Measurements from ENCODE around the gene SHISA8.

SHISA8 gene

GRCh38 chr22:41892721-41893120, 22.2 kb downstream of the SHISA8 start:
- Histone ChIP-seq H3K4me1 (no peaks in the 10 kb centered on the region), H3K9ac (no peak overlapping the region), H3K27me3 (ENCODE audit: control insufficient read depth, insufficient read depth, low read length) (no peaks in the 10 kb centered on the region), H3K4me2 (ENCODE audit: low read length) (no peak overlapping the region), H3K36me3 (ENCODE audit: control insufficient read depth, insufficient read depth, low read length) (no peaks in the 10 kb centered on the region), H2AFZ (no peak overlapping the region), H3K79me2 (no peaks in the 10 kb centered on the region), H3K9me3 (ENCODE audit: control insufficient read depth, low read length) (no peaks in the 10 kb centered on the region), H3K27ac (no peak overlapping the region), H3K4me3 (ENCODE audit: low read depth, low read length) (no peak overlapping the region)
- no peak for TF ChIP-seq CTCF (IDR thresholded peaks at IDR 0.05)

- Histone ChIP-seq H3K9ac (no peak overlapping the region), H3K4me1 (no peaks in the 10 kb centered on the region), H3K27ac (no peak overlapping the region), H3K4me3 (ENCODE audit: low read depth, low read length) (no peak overlapping the region), H3K27me3 (ENCODE audit: control insufficient read depth, insufficient read depth, low read length) (no peaks in the 10 kb centered on the region), H3K9me3 (ENCODE audit: control insufficient read depth, low read length) (no peaks in the 10 kb centered on the region), H2AFZ (no peak overlapping the region), H3K4me2 (ENCODE audit: low read length) (no peak overlapping the region), H3K36me3 (ENCODE audit: control insufficient read depth, insufficient read depth, low read length) (no peaks in the 10 kb centered on the region), H3K79me2 (no peaks in the 10 kb centered on the region)
- no peak for TF ChIP-seq CTCF (IDR thresholded peaks at IDR 0.05)
These were observed 23.5 kb downstream of the SHISA8 start for GRCh38 chr22:41891407-41891806.

GRCh38 chr22:41888627-41889200, 26.2 kb downstream of the SHISA8 start:
- no peak overlapping the region for H3K4me2 ChIP-seq (ENCODE audit: low read length)
- H2AFZ ChIP-seq: no peak overlapping the region
- H3K9ac ChIP-seq: no peak overlapping the region
- H3K4me1 ChIP-seq: no peaks in the 10 kb centered on the region
- no peaks in the 10 kb centered on the region for H3K9me3 ChIP-seq (ENCODE audit: control insufficient read depth, low read length)
- no peaks in the 10 kb centered on the region for H3K36me3 ChIP-seq (ENCODE audit: control insufficient read depth, insufficient read depth, low read length)
- H3K27me3 ChIP-seq (ENCODE audit: control insufficient read depth, insufficient read depth, low read length): no peaks in the 10 kb centered on the region
- TF ChIP-seq CTCF (IDR thresholded peaks at IDR 0.05): no peak
- H3K27ac ChIP-seq: no peak overlapping the region
- H3K79me2 ChIP-seq: no peaks in the 10 kb centered on the region
- H3K4me3 ChIP-seq (ENCODE audit: low read depth, low read length): no peak overlapping the region

GRCh38 chr22:41885516-41885915, 29.4 kb downstream of the SHISA8 start:
- TF ChIP-seq CTCF (IDR thresholded peaks at IDR 0.05): no peak
- Histone ChIP-seq H3K9ac (no peak overlapping the region), H3K4me1 (no peaks in the 10 kb centered on the region), H3K27ac (no peak overlapping the region), H3K36me3 (ENCODE audit: control insufficient read depth, insufficient read depth, low read length) (no peaks in the 10 kb centered on the region), H3K4me3 (ENCODE audit: low read depth, low read length) (no peak overlapping the region), H2AFZ (no peak overlapping the region), H3K4me2 (ENCODE audit: low read length) (no peak overlapping the region), H3K9me3 (ENCODE audit: control insufficient read depth, low read length) (no peaks in the 10 kb centered on the region), H3K27me3 (ENCODE audit: control insufficient read depth, insufficient read depth, low read length) (no peaks in the 10 kb centered on the region), H3K79me2 (no peaks in the 10 kb centered on the region)

- H3K4me1 ChIP-seq: no peaks in the 10 kb centered on the region
- no peak overlapping the region for H3K4me3 ChIP-seq (ENCODE audit: low read depth, low read length)
- H3K36me3 ChIP-seq (ENCODE audit: control insufficient read depth, insufficient read depth, low read length): no peaks in the 10 kb centered on the region
- no peak for TF ChIP-seq CTCF (IDR thresholded peaks at IDR 0.05)
- H3K9me3 ChIP-seq (ENCODE audit: control insufficient read depth, low read length): no peaks in the 10 kb centered on the region
- no peaks in the 10 kb centered on the region for H3K27me3 ChIP-seq (ENCODE audit: control insufficient read depth, insufficient read depth, low read length)
- no peak overlapping the region for H2AFZ ChIP-seq
- no peaks in the 10 kb centered on the region for H3K79me2 ChIP-seq
- no peak overlapping the region for H3K27ac ChIP-seq
- H3K4me2 ChIP-seq (ENCODE audit: low read length): no peak overlapping the region
- no peak overlapping the region for H3K9ac ChIP-seq
These were observed 29.8 kb downstream of the SHISA8 start for GRCh38 chr22:41885116-41885515.

All from parathyroid adenoma (tissue), 2 donors.